CD4-positive, alpha-beta T cell treated with Interleukin-4 for 1 hour (primary cell): ENCODE measurements around the gene GLA.

Source experiments
- DNase-seq, 2 donors: peaks; one replicate each; pipeline ENCODE4 v3.0.0-alpha.2; 2020 to 2022

The GLA gene

DNA sequence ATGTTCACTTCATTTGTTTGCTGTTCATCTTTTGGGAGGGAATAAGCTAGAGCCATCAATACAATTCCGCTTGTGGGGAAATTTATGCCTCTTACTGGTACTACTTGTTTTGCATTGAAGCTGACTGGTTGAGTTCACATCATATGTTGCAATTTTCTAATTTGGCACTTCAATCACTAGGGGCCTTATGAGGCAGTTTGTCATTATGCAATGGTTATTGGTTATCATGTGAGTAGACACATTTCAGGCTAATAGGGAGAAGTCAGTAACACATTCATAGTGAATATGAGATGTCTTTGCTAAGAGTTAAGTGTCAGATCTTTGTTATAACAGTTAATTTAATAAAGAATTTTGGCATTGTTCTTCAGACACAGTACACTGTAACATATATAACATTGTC is 11.9 kb downstream of the GLA start:
- DNase-seq: no peak

DNA sequence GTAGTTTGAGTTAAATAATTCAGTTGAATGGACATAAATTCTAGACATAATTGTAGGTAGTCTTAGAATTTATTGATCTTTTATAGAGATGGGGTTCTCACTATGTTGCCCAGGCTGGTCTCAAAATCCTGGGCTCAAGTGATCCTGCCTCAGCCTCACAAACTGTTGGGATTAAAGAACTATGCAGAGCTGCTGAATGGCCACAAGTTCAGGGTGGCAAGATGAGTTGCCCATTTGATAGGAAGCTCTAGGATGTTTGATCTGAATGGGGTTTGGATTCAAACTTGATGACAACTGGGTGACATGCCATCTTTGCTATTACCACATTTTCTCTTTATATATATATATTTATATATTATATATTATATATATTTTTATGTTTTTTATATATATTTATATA is 13.4 kb downstream of the GLA start:
- no peak for DNase-seq

DNA sequence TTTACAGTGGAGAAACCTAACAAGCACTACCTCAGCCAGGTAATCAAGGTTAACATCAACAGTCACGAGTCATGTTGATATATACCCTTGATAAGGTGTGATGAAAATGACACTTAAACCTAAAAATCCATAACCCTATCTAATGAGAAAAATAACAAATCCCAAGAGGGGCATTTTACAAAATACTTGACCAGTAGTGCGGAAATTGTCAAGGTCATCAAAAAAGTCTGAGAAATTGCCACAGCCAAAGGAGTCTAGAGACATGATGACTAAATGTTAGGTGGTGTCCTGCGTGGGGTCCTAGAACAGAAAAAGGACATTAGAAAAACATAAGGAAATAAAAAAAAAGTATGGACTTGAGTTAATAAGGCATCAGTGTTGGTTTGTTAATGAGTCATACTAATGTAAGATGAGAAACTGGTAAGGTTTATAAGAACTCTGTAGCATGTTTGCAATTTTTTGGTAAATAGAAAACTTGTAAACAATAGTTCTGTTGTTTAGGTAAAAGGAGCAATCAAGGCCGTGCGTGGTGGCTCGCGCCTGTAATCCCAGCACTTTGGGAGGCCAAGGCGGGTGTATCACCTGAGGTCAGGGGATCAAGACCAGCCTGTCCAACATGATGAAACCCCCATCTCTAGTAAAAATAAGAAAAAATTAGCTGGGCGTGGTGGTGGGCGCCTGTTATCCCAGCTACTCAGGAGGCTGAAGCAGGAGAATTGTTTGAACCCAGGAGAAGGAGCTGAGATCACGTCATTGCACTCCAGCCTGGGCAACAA is 14.0 kb downstream of the GLA start:
- no peak for DNase-seq

DNA sequence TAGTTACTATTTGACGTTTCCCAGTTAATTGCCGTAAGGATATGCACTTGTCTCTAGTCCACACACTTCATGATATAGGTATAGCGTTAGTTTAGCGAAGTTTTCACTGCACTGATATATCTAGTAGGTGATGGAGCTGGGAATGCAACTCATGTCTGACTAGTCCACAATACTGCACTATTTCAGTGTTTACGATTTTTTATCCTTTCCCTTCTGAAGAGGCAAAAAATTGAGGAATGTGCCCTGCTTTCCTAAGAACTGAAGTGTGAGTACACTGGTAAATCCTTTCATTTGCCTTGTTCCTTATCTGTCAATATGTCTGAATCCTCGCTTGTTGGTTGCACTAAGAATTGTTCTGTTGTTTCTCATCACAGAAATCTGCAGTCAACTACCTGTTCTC is 15.9 kb downstream of the GLA start:
- no peak for DNase-seq

DNA sequence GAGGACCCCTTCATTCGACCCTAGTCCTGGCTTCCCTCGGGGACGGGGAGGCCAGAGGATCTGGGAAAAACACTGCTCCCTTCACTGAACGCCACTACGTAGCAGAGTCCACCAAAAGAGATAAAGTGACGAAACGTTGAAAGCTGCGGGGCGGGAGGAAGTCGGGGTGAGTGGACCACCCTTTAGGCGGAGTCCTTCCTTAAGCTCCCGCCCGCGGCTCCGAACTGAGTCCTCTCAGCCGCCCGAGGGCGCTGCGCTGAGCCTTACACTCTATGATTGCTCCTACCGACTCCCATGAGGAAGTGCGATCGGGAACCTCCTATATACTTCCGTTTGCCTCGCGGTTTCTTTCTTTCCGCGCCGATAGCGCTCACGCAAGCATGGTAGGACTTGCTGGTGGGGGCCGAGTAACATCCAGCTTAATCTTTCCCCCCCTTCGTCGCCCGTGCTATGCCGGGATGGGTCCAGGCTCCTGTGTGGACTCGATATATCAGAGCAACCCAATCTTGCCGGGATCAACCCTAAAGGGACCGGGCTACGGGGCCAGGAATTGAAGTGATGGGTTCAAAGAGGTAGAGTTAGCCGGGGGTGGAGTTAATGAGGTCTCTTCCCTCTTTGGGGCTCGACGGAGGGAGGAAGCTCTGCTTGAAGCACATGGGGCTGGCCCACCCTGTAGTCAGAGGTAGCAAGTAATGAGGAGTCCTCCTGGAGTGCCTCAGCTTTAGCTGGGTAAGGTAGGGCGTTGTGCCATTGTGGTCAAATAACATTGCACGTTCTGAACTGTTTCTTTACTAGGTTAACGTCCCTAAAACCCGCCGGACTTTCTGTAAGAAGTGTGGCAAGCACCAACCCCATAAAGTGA is 16.8 kb downstream of the GLA start, which contains the start of gene RPL36A:
TSS of gene RPL36A (plus strand) at position 348 of the 862 bp plus-strand sequence. CDS start at position 381, 33 bp downstream.
- peak; percentile 86 to 87 for DNase-seq

DNA sequence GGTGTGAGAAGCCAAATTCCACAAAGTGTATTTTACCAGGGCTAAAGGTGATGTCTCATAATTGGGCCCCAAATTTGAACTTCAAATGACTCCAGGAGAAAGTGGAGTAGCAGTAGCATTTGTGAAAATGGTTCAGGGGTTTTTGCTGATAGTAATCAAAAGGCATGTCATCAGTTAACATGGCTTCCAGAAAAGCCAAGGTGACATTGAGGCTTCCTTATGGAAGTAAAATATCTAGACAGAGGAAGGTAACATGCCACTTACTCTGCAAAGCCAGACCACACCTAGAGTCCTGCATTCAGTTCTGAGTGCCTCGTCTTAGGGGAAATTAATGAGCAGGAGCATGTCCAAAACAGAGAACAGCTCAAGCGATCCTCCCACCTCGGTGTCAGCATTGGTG is 19.1 kb downstream of the GLA start:
- DNase-seq: no peak

DNA sequence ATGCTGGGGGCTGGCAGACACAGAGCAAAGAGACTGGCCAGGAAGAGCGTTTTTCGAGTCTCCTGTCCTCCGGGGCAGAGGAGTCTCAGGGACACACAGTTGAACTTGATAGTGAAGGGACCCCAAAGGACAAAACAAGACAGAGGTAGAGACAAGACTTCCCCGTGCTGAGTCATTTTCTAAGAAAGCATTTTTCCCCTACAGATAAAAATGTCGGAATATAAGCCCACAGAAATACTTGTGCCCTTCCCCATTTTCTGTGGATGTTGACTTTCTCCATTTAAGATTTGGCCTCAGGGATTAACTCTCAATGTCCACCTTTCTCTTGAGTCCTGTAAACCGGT is 21.2 kb downstream of the GLA start:
- no peak for DNase-seq

DNA sequence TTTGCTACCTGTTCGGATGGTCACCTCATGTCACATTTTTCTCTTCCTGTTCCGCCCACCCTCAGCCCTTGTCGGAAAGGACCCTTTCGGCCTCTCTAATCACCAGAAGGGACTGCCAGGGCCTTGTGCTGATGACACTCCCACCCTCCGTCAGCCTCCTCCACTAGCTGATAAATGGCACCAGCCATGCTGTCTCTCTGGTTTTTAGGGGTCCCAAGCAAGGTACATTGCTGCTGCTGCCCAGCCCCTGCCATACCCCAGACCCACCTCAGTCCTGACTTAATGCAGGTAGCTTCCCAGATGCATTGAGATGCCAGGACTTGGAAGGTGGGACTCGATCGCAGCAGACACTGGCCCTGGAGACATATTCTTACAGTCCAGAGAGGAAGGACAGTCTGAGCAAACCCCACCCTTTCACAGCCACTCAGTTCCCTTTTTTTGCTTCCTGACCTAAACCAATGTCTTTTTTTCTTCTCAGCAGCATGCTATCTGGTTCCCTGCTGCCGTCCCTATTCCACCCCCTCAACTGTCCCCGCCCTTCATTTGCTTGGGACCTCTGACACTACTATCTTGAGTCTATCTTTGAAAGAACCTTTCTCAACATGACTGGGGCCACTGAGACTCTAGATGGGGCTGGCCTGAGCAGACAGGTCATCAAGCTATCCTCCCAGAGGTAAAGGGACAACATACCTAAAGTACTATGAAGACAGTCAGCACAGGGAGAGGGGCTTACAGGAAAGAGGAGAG is 21.8 kb downstream of the GLA start, which contains the start of gene BTK:
TSS of gene BTK (minus strand) at position 397 of the 747 bp plus-strand sequence. CDS start 10,907 bp downstream, outside the sequence.
- peak in 1 of 2 donors; percentile 40 for DNase-seq

DNA sequence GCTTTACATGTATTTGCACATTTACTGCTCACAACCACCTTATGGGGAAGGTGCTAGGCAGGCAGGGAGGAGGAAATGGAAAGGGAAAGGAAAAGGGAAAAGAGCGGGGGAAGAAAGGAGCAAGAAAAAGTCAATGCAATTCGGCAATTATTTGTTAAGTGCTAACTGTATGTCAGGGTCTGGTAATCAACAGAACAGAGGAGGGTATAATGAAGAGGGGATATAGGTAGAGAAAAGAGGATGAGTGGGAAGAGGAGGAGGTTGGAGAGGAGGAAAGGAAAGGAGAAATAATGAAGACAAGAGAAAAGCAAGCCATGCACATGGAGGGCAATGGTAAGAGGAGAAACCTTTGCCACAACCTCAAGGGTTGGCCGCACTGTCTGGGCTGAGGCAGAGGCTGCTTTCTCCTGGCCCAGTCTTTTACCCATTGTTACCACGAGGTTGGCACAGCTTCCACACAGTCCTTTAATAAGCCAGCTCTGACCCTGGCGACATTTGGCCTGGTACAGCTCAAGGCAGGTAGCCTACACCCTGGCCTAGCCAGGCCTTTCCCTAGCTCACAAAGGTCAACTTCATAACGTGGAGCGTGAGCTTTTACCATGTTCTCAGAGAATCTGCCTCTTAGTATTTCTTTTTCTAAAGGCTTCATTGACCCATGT is 22.6 kb downstream of the GLA start:
- no peak for DNase-seq

DNA sequence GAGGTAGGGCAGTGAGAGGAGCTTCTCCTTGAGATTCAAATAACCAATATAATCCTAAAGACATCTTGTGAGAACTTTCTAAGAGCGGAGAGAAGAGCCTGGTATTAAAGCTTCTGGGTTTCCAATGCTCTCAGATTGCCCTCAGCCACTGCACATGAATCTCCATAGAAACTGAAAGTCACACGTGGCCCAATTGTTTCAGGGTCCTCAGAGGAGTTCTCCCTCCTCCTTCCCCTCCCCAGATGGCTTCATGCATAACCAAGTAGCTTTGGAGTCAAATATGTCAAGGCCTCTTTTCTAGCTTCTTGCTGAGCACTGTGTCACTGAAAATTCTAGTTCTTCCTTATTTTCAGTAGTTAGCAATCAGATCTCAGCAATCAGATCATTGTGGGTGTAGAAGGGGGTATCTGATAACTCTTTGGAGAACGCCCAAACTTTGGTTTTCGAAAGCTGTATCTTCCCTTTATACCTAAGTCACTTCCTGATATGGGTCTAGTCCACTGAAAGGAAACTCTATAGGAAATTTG is 24.0 kb downstream of the GLA start:
- no peak for DNase-seq

DNA sequence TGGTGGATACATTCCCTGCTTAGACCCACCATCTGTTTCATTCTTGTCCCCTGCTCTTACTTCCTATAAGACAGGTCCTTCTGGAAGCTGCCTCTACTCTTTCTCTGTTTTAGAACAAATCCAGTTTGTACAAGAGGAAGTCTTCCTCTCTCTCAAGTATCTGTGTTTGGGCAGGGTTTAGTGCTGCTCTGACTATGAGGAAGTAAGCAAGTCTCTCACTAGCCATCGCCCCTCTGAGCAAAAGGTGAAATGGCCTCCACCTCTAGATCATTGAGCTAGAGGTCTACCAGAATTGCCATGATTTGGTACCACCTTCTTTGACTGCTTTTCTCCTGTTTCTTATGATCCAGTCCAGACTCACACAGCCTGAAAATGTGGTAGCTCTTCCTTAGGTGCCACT is 30.2 kb downstream of the GLA start:
- no peak for DNase-seq

DNA sequence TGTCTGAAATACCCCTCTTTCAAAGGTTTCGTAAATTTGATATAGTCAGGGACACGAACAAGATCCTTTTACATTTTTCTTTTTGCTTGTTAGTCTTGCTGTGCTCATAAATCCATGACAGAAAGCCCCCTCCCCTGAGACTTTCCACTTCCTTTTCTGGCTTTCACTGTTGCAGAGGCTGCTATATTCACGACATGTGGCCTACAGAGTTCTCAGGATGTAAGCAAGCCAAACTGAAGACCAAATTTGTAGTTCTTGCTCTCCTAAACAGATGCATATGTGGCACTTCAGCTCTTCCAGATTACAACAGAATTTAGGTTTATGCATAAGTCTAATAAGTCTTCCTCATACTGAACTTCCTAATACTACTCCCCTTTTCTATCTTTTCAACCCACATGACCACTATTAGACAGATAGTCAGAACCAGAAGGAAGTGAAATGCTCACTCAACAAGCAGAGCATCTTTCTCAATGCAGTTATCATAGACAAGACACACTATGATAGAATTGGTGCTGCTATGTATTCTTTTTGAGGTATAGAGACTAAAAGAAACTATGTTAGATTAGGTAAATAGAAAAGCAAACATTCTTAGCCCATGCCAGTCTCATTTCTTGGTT is 36.7 kb downstream of the GLA start:
- no peak for DNase-seq

DNA sequence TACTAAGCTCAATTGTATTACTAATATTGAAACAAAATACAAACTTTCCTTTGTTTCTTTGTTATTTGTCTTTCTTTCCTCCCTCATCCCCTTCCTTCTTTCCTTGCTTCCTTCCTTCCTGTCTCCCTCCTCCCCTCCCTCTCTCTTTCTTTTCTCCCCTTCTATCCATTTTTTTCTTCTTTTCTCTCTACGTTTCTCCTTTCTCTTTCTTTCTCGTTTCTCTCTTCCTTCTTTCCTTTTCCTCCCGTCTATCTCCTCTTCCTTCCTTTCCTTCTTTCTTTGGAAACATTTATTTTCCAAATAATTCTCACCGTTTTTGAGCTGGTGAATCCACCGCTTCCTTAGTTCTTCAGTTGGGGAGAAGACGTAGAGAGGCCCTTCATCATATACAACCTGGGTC is 38.0 kb downstream of the GLA start:
- DNase-seq: no peak

DNA sequence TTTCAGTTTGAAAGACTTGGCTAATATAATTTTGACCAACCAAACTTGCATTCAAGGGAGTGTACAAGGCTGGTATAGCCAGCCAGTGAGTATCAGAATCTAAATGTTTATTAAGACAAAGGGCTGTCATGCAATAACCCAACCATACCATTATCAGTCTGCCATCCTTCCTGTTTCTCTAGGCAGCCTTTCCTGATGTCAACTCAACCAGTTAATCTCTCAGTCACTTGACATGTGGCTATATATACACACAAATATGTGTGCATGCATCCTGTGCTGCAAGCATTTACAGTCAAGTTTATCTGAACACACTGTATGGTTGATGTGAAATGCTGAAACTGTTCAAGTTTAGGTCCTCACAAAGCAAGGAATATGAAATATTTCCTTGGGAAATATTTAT is 38.9 kb downstream of the GLA start:
- DNase-seq: no peak

DNA sequence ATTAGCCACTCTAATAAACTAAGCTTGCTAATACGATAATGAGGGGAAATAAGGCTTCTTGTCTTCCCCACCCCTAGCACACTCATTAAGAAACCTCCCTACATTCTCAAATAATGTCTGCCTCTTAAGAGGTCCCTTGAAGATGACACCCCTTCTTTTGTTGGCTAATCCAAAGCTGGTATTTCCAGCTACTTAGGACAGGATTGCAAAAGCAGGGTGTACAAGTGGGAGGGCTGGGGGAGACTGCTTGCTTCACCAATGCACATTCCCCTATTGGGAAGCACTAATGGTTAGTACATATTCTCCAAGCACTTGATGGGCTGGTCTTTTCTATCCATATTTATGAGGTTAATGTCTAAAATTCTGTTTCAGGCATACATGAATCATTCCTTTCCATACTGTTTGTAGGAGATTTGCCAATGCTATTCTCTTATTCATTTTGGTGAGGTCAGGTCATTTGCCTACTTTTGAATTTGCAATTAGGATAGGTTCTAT is 42.4 kb downstream of the GLA start:
- no peak for DNase-seq

DNA sequence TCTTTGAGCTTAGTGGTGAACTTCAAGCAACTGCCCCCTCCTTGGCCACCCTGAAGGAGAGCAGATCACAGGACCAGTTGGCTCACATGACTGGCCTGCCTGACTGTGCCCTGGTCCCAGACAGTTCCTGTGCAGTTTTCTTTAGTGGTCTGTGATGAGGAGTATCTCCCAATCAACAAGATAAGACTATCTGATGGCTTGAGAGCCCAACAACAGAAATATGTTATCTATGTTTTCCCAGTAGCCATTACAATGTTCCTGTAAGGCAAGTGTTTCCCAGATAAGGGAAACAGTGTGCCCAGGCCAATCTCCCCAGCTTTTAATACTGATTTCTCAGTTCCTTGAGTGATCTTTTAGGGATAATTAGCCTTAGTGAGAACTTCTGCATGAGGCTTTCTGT is 45.0 kb downstream of the GLA start:
- no peak for DNase-seq

DNA sequence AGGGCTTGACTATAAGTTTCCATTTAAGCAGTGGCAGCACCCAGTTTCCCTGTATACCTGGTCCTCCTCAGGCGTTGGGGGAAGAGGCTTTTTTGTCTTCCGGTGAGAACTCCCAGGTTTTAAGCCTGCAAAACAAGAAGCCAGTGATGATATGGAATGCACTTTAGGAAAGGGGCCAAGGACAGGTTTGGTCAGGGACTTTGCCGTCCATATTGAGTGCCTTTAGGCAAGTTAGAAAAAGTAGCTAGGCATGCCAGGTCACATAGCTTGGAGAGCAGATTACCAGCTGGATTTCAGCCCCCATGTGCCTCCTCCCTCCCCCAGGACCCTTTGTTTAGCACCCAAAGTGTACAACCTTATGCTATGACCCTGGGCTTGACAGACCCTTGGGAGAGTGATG is 45.6 kb downstream of the GLA start:
- no peak for DNase-seq

DNA sequence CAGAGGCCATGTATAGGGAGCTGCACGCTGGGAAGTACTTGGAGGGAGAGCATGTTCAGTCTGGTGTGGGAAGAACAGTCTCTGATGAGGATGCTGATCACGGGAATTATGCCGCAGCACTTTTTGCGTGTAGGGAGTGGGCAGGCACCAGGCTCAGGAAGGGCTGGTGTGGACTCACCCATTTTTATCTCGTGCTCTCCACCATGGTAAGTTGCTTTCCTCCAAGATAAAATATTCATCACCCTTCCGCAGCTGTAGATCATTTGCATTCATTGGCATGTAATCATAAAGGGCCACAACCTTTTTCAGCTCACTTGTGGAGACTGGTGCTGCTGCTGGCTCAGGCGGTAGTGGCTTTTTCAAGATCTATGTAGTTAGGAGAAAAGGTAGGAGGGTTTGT is 47.3 kb downstream of the GLA start:
- no peak for DNase-seq

DNA sequence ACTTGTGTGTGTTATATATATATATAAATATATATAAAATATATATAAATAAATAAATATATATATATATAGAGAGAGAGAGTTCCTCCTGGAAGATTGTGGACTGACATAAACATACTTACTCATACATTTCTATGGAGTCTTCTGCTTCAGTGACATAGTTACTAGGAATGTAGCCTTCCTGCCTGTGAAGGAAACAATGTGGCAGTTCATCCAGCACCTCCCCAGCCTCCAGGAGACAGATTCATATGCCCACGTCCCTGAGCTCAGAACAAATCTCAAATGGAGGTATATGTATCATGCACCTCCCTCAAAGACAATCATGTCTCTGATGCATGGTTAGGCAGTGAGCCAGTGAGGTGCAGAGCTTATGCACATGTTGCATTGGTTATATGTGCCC is 47.8 kb downstream of the GLA start:
- no peak for DNase-seq

DNA sequence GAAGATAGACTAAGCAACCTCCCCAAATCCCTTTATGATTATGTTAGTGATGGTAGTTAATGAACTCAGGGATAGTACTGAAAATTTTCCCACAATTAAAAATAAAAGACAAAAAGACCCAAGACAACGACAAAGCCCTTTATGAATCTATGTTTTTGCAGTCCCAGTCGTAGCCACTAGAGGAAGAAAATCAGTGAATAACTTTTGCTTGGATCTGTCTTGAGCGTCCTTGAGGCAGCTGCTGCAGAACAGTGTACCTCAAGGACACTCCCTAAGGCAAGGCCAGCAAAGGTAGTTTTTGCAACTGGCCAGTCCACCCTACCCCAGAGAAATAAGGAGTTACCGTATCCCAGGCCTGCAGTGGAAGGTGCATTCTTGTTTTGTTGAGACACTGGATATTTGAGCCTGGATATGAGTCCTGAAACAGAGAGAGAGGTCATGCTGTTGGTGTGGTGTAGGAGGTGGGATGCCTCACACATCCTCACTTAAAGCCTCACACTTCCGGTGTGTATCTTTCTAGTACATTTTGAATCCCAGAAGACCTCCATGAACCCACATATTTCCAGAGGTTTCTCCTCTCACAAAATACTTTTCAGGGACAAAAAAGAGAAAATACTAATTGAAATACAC is 50.4 kb downstream of the GLA start:
- no peak for DNase-seq

DNA sequence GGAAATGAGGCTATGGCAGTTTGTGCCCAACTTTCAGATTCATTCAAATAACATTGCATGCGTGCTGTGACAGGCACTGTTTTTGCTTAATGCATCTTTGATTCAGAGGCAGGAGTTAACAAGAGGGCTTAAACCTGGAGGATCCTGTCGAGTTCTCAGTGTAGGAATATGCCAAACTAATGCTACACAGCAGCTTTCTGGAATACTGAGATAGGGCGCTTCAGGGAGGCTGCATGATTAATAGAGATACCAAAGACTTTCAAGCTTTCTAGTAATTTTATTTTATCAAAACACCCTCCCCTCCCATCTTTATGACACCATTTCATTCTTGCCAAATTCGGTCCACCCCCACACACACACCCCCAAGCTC is 58.5 kb downstream of the GLA start:
- DNase-seq: no peak
